ENCODE results near the gene SLC35G2. TPM values are rescaled to one million over a fixed set of nuclear protein-coding genes. Genes with fewer than 3 reads are reported as not detected.

Gene SLC35G2
- total and polyA plus RNA-seq, 2 of the 4 experiments (the other 2 are of a cell fraction), result 6.6 to 7.0 TPM

DNA sequence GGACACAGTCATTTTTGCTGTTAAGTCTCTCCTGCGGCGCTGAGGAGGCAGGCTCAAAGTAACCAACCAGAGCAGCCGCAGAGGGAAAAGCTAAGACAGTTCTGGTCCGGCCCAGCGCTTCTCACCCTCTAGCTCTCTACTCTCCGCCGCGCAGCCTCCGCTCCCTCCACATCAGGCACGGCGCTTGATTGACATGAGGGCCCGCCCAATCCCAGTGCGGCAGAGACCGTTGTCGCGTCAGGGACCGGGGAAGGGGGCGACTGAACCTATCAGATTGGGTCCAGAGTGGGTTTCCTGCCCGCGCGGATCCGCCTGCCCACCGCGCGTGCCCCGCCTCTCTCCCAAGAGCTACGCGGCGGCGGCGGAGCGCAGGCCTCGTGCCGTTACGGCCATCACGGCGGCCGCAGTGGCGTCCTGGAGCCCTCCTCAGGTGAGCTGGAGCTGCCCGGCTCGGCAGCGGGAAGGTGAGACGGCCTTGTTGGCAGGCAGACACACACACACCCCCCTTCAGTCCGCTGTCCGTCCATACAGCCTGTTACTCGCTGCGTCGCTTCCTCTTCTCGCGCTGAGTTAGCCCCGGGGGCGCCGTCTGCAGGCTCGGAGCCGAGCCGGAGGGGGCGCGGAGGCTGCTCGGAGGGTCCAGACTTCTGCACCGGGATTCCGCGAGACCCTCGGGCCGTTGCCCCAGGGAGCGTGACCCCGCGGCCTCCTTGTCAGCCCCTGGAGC lies 43.1 kb downstream of the SLC35G2 start, which contains the start of gene NCK1 (continued):
- TF ChIP-seq MAFK (IDR thresholded peaks at IDR 0.05; ENCODE audit: low read depth, low read length), result no peak
- TF ChIP-seq RAD21 (IDR thresholded peaks at IDR 0.05; ENCODE audit: low read length), result no peak

GRCh38 chr3:136862617-136863322 lies 43.8 kb downstream of the SLC35G2 start:
- Histone ChIP-seq H3K56ac (ENCODE audit: extremely low read depth, insufficient read depth, low read length) (peak overlapping the region; percentile 67; the same call in 1 of the 2 replicates), H3K27ac (ENCODE audit: insufficient read depth, low read length) (peak overlapping the region; percentile 94), H2AK9ac (replicated peaks; ENCODE audit: low read depth, low read length, poor library complexity) (peak overlapping the region; percentile 89), H3K4ac (ENCODE audit: low read depth, low read length) (peak overlapping the region; percentile 96), H3K27me3 (ENCODE audit: control insufficient read depth, insufficient read depth, low read length) (no peaks in the 10 kb centered on the region), H3K14ac (replicated peaks; ENCODE audit: low read depth, low read length) (peak overlapping the region; percentile 85), H2BK120ac (ENCODE audit: low read depth, low read length) (peak overlapping the region; percentile 12; the same call in 1 of the 2 replicates), H3K4me1 (ENCODE audit: control insufficient read depth, insufficient read depth, low read length) (peaks cover 6% of the 10 kb centered on the region), H3K36me3 (ENCODE audit: control insufficient read depth, insufficient read depth, low read length) (no peaks in the 10 kb centered on the region), H2BK20ac (ENCODE audit: low read depth, low read length) (no peak overlapping the region), H3K23ac (ENCODE audit: low read depth, low read length) (peak overlapping the region; percentile 74; the same call in 1 of the 2 replicates), H3K9me1 (ENCODE audit: insufficient read depth, low read length) (peaks cover 3% of the 10 kb centered on the region; the same call in 1 of the 2 replicates), H2AK5ac (ENCODE audit: low read depth, low read length) (peak overlapping the region; percentile 60; the same call in 1 of the 2 replicates), H3K4me2 (ENCODE audit: low read depth, low read length) (peak overlapping the region; percentile 98), H3K4me3 (ENCODE audit: insufficient read depth, low read depth, low read length) (peak overlapping the region; percentile 85), H3K9me3 (ENCODE audit: control insufficient read depth, insufficient read depth, low read length) (no peaks in the 10 kb centered on the region), H4K20me1 (ENCODE audit: insufficient read depth, low read length) (peaks cover 11% of the 10 kb centered on the region; the same call in 1 of the 2 replicates), H4K8ac (ENCODE audit: low read depth in 2 of 2, low read length in 2 of 2) (peak overlapping the region; percentile 41 to 49; a peak in 2 of 4 replicates), H2BK15ac (ENCODE audit: low read depth, low read length) (no peak overlapping the region), H3K18ac (ENCODE audit: low read depth, low read length) (peak overlapping the region; percentile 5), H4K5ac (ENCODE audit: low read depth, low read length) (peak overlapping the region; percentile 10; the same call in 1 of the 2 replicates), H3K79me1 (ENCODE audit: low read depth in 1 of 2, low read length in 2 of 2) (peaks cover 10 to 45% of the 10 kb centered on the region in 2 experiments), H3K9ac (ENCODE audit: low read depth, low read length) (peak overlapping the region; percentile 93), H2BK5ac (ENCODE audit: low read depth, low read length, poor library complexity, severe bottlenecking) (peak overlapping the region; percentile 87), H4K91ac (ENCODE audit: insufficient read depth, low read depth, low read length) (peak overlapping the region; percentile 72), H2AFZ (replicated peaks; ENCODE audit: low read length, poor library complexity) (peak overlapping the region; percentile 95)
- ChIA-PET POLR2A (ENCODE audit: unreplicated experiment) (interaction anchor here (0.6 kb wide), 1 partner anchor 184 kb away, joined by 21 read pairs; no protein-coding TSS in a partner anchor), CTCF (interaction anchor here (1.0 to 1.1 kb wide), 3 partner anchors 8 to 110 kb away, joined by 3 to 6 read pairs (median 3); partner anchors contain the start of gene STAG1)
- in situ Hi-C loops (cut with MboI; ENCODE audit: low sequenced_read_pairs) (no loop called here), dilution Hi-C loops (cut with HindIII; ENCODE audit: low sequenced_read_pairs, unreplicated experiment) (no loop called here), intact Hi-C loops (cut with micrococcal nuclease) (loop anchor here (2.0 to 5.0 kb wide), 5 partner anchors 76 to 665 kb away; partner anchors contain the start of genes IL20RB, MSL2 and STAG1)
- BruUV-seq (replicated peaks), result no TSS peak
- peak; percentile 62 for TF ChIP-seq CEBPB (IDR thresholded peaks at IDR 0.05; ENCODE audit: low read depth, low read length)
- 0 out of 2 replicates have a peak, but pooled peaks have one; percentile 8 for TF ChIP-seq MXI1 (IDR thresholded peaks at IDR 0.05; ENCODE audit: borderline replicate concordance, low read depth, low read length)
- TF ChIP-seq RCOR1 (IDR thresholded peaks at IDR 0.05; ENCODE audit: insufficient replicate concordance, low read length), result no peak
- DNase-seq (peak; percentile 57), ATAC-seq (ENCODE audit: low read depth) (peak; percentile 33)
- WGBS, 2 experiments (ENCODE audit: extremely low coverage in 2 of 2, insufficient read length in 1 of 2), result 0% methylated on average over 5 of the region's 39 CpGs; no CpG with 5 or more reads in 1 of the 2 experiments

Measured in IMR-90 (cell line).